ENCODE measurements around the gene SOX6. TPM values are rescaled to one million over a fixed set of nuclear protein-coding genes. Genes with fewer than 3 reads are reported as not detected.

The SOX6 gene
- total RNA-seq, 1 experiment from 2014 or later = 0.21 TPM

DNA sequence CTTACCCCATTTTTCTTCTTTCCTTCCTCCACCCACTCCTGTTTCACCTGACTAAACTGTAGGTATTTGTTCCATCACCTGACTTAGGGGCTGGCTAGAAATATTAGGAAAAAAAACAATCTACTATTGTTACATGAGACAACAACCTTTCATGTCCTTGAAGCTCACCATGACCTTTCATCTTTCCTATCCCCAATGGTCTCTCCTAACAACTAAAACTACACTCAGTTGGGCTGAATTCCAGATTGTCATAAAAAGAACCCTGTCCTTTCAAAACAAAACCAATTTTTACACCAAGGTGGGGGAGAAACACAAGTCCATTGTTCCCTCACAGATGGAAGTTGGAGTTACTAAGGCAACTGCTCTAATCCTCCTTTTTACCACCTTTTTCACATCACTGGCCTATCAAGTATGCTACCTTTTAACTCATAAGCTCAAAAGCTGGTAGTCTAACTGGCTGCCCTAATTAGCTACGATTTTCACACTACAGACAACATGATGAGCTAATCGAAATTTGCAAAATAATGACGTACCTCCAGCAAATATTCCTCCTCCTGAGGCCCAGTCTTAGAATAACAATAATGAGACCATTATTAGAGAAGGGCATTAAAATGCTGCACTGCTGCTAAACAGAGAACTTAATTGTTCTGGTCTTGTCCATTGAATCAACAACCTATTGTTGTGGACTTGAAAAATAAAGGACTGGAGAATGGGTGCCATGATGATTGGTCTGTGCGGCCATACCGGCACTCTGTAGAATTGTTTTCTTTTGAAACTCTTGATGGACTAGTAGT, 46.5 kb upstream of the SOX6 start:
- H3K27me3 ChIP-seq (ENCODE audit: control insufficient read depth, insufficient read depth, low read length) = no peaks in the 10 kb centered on the region
- H3K36me3 ChIP-seq (ENCODE audit: control insufficient read depth, insufficient read depth, low read length) = no peaks in the 10 kb centered on the region
- POLR2A ChIA-PET = no interaction called here
- in situ Hi-C loops (cut with HindIII; ENCODE audit: low pct_unique_long_range_greater_than_20kb, low sequenced_read_pairs) = no loop called here
- no peak overlapping the region for H3K4me3 ChIP-seq (ENCODE audit: low read depth in 2 of 2, low read length in 2 of 2)
- no peak for DNase-seq (ENCODE audit: low read depth, low spot score)
- H3K9me3 ChIP-seq (ENCODE audit: control insufficient read depth, insufficient read depth, low read depth, low read length) = no peaks in the 10 kb centered on the region
- intact Hi-C loops (cut with micrococcal nuclease; ENCODE audit: unreplicated experiment) = no loop called here
- no peak overlapping the region for H3K27ac ChIP-seq (ENCODE audit: low read length)
- no peak for ATAC-seq
- no TSS peak for BruUV-seq (replicated peaks)
- TF ChIP-seq, protein P1, sequence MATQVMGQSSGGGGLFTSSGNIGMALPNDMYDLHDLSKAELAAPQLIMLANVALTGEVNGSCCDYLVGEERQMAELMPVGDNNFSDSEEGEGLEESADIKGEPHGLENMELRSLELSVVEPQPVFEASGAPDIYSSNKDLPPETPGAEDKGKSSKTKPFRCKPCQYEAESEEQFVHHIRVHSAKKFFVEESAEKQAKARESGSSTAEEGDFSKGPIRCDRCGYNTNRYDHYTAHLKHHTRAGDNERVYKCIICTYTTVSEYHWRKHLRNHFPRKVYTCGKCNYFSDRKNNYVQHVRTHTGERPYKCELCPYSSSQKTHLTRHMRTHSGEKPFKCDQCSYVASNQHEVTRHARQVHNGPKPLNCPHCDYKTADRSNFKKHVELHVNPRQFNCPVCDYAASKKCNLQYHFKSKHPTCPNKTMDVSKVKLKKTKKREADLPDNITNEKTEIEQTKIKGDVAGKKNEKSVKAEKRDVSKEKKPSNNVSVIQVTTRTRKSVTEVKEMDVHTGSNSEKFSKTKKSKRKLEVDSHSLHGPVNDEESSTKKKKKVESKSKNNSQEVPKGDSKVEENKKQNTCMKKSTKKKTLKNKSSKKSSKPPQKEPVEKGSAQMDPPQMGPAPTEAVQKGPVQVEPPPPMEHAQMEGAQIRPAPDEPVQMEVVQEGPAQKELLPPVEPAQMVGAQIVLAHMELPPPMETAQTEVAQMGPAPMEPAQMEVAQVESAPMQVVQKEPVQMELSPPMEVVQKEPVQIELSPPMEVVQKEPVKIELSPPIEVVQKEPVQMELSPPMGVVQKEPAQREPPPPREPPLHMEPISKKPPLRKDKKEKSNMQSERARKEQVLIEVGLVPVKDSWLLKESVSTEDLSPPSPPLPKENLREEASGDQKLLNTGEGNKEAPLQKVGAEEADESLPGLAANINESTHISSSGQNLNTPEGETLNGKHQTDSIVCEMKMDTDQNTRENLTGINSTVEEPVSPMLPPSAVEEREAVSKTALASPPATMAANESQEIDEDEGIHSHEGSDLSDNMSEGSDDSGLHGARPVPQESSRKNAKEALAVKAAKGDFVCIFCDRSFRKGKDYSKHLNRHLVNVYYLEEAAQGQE (IDR thresholded peaks at IDR 0.05; ENCODE audit: insufficient read depth in 1 of 2, low read depth in 2 of 2, low read length in 1 of 2) = no peak
- TF ChIP-seq TCF7L2 (IDR thresholded peaks at IDR 0.05; ENCODE audit: low read depth, low read length) = no peak
- no peak for TF ChIP-seq SIN3A (IDR thresholded peaks at IDR 0.05; ENCODE audit: borderline replicate concordance, insufficient read depth, low read depth, low read length)
- TF ChIP-seq POLR2AphosphoS5 (IDR thresholded peaks at IDR 0.05; ENCODE audit: low read depth, low read length) = no peak
- TF ChIP-seq, protein P2, sequence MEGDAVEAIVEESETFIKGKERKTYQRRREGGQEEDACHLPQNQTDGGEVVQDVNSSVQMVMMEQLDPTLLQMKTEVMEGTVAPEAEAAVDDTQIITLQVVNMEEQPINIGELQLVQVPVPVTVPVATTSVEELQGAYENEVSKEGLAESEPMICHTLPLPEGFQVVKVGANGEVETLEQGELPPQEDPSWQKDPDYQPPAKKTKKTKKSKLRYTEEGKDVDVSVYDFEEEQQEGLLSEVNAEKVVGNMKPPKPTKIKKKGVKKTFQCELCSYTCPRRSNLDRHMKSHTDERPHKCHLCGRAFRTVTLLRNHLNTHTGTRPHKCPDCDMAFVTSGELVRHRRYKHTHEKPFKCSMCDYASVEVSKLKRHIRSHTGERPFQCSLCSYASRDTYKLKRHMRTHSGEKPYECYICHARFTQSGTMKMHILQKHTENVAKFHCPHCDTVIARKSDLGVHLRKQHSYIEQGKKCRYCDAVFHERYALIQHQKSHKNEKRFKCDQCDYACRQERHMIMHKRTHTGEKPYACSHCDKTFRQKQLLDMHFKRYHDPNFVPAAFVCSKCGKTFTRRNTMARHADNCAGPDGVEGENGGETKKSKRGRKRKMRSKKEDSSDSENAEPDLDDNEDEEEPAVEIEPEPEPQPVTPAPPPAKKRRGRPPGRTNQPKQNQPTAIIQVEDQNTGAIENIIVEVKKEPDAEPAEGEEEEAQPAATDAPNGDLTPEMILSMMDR (IDR thresholded peaks at IDR 0.05) = no peak
- H3K4me1 ChIP-seq (ENCODE audit: control insufficient read depth, insufficient read depth, low read length) = no peaks in the 10 kb centered on the region
- CTCF ChIA-PET = no interaction called here

DNA sequence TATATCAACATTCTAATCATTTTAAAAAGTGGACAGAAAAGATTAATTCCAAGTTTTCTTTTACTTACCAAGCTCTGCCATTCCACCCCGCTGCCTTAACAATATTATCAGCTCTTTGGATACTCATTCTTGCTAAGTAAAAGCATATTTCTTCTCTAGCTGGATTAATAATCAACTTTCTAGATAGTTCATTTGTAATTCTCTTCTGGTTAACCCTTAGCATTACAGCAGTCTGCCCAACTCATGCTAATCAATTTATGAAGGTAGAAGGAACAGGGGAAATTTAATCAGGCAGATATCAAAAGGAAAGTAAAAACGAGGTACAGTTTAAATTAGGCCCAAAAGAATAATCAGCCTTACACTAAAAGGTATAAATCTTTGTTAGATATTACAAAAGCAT, 41.0 kb upstream of the SOX6 start:
- ChIA-PET POLR2A (interaction anchor here (0.6 kb wide), 1 partner anchor 12 kb away, joined by 3 read pairs; no protein-coding TSS in a partner anchor), CTCF (no interaction called here)
- no peak for ATAC-seq
- no peak for DNase-seq (ENCODE audit: low read depth, low spot score)
- Histone ChIP-seq H3K9me3 (ENCODE audit: control insufficient read depth, insufficient read depth, low read depth, low read length) (no peaks in the 10 kb centered on the region), H3K4me3 (ENCODE audit: low read depth in 2 of 2, low read length in 2 of 2) (no peak overlapping the region), H3K4me1 (ENCODE audit: control insufficient read depth, insufficient read depth, low read length) (no peaks in the 10 kb centered on the region), H3K36me3 (ENCODE audit: control insufficient read depth, insufficient read depth, low read length) (no peaks in the 10 kb centered on the region), H3K27ac (ENCODE audit: low read length) (no peak overlapping the region), H3K27me3 (ENCODE audit: control insufficient read depth, insufficient read depth, low read length) (no peaks in the 10 kb centered on the region)
- TF ChIP-seq, protein P2 (IDR thresholded peaks at IDR 0.05) = no peak
- TF ChIP-seq, protein P1 (IDR thresholded peaks at IDR 0.05; ENCODE audit: insufficient read depth in 1 of 2, low read depth in 2 of 2, low read length in 1 of 2) = no peak
- no peak for TF ChIP-seq SIN3A (IDR thresholded peaks at IDR 0.05; ENCODE audit: borderline replicate concordance, insufficient read depth, low read depth, low read length)
- no peak for TF ChIP-seq POLR2AphosphoS5 (IDR thresholded peaks at IDR 0.05; ENCODE audit: low read depth, low read length)
- TF ChIP-seq TCF7L2 (IDR thresholded peaks at IDR 0.05; ENCODE audit: low read depth, low read length) = no peak
- intact Hi-C loops (cut with micrococcal nuclease; ENCODE audit: unreplicated experiment) = no loop called here
- in situ Hi-C loops (cut with HindIII; ENCODE audit: low pct_unique_long_range_greater_than_20kb, low sequenced_read_pairs) = no loop called here
- BruUV-seq (replicated peaks) = no TSS peak
